HPDE6-E6E7 (cell line): ENCODE data around the gene DCX.
A peak's percentile ranks its signal among the peaks of the same experiment; 100 is the strongest.

ENCODE experiments used
- DNase-seq: peaks from one replicate; pipeline ENCODE4 v3.0.0; 2011; ENCODE audit warnings: missing footprints; ENCODE audit errors: extremely low spot score

DCX gene

DNA sequence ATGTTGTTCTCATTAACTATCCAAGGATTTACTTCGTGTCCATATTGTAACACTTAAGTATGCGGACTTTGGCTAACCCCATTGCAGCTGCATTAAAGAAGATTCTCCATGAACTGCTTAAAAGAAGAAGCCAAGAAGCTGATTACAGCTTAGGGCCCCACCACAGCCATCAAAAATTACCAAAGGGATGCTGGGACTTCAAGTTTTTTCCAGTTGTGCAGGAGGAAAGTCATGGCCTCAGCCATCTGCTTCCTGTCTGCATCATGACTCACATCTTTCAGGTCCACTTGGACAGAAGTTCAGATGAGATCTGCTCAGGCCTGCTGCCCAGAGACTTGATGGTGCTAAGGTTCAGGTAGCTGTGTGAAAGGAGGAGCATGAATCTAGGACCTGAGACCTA is 102.9 kb downstream of the DCX start:
- DNase-seq: no peak

DNA sequence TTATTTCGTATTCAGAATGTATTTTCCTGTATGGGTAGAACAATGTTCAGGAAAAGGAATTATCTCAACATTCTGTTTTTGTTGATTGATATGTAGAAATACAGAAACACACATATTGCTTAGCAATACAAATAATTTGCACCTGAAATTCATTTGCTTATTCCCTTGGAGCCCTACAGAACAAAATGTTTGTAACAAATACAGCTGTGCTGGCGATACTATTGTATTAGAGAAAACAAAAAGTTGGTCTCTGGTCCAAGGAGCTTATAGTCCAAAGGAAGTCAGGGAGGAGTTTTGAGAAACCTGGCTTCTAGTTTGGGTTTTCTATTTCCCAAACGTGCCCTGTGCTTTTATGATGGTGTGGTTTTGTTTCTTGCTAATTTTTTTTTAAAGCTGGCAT is 104.0 kb downstream of the DCX start:
- DNase-seq: no peak

DNA sequence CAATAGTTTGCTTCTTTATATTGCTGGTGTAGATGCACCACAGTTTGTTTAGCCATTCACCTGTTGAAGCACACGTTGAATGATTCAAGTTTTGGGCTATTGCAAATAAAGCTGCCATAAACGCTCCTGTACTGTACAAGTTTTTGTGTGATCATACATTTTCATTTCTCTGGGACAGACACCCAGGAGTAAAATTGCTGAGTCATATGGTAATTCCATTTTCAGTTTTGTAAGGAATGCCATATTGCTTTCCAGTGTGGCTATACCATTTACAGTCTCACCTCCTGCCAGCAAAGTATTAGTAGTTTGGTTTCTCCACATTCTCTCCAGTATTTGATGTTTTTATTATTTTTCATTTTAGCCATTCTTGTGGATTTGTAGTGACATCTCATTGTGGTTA is 109.7 kb downstream of the DCX start:
- DNase-seq: no peak

DNA sequence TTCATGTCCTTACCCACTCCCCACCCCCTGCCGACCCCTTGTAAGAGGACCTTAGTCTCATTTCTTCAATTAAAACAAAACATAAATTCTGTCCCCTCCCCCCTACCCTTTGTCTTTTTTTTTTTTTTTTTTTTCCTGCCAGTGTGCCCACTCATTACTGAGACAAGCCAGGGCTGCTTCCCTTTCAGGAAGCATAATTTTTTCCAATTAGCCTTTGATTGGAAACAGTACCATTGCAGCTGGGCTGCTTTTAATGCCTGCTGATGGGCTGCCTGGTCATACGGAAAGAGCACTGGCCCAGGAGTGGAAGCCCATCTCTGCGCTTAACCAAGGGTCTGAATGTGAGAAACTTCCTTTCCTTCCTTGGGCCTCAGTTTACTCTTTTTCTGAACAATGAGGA is 123.2 kb downstream of the DCX start:
- no peak for DNase-seq

DNA sequence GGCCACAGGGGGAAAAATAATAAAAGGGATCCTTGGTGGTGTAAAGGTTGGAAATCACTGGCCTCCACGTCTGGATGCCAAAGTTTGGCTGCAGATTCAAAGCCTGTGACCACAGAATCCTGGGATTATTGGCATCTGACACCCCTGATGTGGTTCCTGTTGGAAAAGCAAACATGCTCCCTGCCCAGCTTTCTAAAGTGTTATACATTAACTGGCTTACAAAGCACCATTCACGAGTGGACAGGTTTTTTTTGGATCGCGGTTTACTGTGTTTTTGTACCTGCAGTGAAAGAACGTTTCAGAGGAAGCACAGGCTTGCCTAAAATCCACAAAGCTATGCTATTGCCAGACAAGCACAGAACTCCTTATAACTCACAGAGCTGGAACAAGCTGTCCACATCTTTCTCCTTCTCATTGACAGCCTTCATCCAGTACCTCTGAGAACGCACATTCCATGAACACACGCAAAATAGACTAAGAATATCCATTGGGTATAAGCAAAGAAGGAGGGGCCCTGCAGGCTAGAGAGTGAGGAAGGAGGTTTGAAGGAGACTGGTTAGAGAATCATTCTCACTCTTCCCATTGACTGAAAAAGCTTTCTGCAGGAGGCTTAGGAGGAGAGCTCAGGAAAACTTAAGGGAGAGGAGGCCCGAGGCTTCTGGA is 127.2 kb downstream of the DCX start:
- no peak for DNase-seq

DNA sequence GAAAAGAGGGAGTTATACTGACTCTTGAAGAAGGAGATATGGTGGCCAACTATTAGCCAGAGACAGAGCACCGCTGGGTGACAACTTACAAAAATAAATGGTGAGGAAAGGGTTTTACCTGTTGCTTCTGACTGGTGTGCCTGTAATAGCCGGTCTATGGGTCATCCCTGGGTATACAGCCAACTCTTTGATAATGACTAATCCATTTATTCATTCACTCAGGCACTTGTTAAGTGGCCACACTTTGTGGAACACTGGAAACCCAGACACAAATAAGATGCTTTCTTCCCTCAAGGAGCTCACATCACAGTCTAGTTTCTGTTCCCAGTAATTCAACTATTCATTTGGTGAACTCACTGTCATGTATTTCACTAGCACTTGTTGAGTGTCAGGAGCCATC is 128.5 kb downstream of the DCX start:
- no peak for DNase-seq

DNA sequence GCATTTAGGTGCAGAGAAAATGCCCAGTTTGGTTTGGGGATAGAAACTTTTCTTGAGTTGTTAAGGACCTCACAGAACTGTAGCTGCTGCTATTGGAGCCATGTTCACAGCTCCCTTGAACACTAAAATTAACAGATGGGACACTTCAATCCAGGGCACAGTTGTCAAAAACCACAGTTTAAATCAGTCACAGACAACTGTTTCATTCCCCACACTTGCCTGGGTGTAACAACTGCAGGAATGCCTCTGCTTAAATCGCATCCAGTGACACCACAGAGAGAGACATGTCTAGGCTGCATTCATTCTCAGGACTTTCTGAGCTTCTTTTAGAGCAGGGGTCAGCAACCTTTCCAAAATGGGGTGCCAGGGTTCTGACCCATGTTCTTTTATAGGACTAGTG is 129.0 kb downstream of the DCX start:
- no peak for DNase-seq

DNA sequence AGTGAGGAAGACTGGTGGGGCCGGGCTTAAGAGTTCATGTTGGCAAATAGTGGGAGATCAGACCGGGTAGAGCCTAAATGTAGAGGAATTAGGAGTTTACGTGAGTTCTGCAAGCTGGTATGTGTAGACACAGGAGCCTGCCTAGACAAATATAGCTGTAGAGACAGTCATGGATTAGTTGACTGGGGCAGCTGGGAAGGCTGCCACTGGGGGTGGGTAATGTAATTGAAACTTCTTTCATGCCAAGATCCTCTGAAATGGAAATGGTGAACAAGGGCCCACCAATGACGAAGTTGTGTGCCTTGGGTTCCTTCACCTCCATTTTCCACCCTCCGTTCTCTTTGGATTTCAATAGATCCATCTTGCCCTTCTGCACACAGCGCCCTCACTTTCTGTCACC is 129.9 kb downstream of the DCX start:
- DNase-seq: no peak

DNA sequence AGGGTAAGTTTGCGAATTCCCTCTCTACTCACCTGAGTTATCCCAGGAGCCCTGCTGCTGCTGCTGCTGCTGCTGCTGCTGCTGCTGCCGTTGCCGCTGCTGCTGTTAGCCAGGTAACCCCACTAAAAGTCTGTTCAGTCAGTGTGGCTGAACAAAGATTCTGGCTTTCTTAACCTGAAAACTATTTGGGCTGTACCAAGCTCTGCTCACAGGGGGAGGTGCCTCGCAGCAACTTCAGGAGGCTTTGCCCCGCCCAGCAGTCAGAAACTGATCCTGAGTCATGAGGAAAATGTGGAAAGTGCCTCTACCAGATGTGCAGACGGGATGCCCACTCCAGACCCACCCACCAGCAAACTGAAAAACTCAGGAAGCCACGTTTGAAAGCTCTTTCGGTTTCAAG is 141.7 kb downstream of the DCX start, which contains the start of gene CAPN6:
Gene CAPN6, minus strand, starts transcription at position 145 of the 400 bp plus-strand sequence. CDS start 6,547 bp downstream, outside the sequence.
- peak; percentile 3 for DNase-seq

DNA sequence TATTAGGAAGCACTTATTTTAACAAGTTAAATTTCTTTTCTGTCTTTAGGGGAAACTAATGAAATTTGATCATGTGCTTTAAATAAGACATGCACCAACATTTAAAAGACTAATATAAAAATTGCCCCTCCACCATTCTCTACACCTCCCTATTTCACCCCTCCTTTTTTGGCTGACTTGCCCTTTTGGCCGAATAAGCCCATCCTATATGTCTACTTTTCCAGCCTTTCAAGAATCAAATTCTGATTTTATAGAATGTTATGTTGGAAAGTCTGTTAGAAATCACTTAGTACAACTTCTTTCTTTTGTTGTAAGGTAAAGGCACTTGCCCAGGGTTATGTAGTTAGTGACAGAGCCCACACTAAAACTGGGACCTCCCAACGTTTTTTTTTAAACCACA is 143.5 kb downstream of the DCX start:
- DNase-seq: no peak

DNA sequence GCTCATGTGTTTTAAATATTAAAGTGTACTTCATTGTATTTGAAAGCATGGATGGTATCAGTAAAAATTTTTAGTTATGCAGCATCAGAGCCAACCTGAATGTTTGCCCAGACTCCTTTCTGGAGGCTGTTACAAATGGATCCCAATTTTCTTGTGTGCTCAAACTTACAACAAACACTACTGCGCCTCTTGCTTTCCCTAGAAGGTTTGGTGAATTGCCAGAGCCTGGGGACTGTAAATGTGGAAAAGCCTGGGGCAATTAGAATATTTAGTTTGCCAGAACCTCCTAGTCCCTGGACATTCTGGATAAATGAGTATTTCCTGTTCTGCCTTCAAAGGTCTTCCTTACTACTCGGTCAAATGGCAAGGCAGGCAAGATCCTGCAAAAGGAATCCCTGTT is 146.5 kb downstream of the DCX start:
- DNase-seq: no peak

DNA sequence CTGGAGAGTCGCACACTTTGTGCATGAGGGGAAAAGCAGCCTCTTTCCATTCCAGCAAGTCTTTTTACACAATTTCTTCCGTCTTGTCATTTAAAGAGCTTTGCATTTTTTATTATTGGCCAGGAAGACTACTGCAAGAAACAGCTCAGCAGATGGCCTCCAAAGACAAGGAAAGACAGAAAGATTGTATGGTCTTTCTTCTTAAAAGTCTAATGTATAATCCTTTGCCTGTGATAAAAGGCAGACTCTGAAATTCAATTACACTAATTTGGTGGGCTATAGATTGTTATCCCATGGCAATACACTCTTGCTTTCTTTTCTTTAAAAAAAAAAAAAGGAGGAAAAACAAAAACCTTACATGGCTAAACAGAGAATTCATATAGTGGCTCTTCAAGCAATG is 147.6 kb downstream of the DCX start:
- DNase-seq: no peak

DNA sequence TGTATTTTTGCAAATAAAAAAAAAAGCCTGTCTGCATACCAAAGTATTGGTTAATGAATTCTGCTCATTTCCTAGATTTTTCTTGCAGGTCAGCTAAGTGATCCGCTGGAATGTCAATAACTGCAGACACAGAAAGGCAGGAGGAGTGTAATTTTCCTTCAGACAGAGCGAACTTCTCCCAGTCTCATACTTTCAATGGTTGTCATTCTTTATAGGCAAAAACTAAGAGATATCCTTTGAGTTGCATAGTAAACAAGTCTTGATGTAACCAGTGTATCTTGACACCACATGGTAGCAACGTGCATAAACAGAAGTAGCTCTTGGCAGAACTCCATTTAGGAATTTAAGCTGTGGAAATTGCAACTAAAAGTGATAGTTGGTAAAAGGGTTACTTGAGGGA is 149.9 kb downstream of the DCX start:
- no peak for DNase-seq

DNA sequence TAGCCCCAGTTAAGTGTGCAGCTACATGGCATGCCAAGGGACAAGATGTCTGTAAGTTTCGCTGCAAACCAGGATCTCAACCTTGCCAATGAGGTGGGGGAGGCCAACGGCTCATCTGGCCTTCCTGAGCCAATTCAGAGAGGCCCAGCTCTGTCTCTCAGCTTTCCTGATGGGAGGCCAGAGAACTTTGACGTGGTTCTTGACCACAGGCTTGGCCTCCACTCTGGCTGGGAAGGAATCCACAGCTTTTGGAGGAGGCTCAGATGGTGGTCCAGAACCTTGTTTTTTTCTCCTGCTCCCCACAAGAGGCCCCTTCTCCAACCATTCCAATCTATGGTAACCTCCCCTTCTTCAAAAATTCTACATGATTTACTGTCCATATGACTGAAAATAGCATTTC is 151.5 kb downstream of the DCX start:
- DNase-seq: no peak

DNA sequence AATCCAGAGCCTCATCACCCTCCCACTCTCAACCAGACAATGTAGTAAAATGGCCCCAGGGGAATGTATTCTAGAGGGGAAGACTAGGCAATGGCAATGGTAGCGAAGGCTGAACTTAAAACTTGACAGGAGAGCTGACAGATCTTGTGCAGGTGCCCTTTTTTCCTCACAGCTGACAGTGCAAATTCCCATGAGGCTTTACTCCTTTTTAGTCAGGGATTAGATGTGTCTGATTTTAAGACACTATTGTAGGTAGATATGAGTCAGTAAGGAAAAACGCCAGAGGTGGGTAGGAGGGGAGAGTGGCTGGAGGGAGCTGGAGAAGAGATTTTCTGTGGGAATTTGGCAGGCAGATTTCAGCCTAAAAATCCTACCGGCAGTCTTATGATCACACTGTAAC is 152.4 kb downstream of the DCX start:
- DNase-seq: no peak

DNA sequence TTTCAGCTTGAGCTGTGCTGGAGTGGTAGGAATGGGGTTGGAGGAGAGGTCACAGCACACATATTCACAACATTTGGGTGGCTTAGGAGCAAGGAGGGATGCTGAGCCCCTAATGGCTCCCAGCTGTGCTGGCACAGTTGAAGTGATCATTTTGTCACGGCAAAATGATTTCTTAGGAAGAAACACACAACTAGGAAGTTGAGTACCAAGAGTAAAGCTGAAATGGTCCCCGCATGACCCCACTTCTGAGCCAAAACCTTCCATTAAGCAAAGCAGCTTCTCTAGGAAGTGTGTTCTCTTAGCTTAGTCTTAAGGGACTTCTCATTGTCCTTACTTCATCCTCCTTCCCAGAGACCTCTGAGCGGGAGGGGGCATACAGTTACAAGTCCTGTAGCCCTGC is 154.3 kb downstream of the DCX start:
- DNase-seq: no peak

DNA sequence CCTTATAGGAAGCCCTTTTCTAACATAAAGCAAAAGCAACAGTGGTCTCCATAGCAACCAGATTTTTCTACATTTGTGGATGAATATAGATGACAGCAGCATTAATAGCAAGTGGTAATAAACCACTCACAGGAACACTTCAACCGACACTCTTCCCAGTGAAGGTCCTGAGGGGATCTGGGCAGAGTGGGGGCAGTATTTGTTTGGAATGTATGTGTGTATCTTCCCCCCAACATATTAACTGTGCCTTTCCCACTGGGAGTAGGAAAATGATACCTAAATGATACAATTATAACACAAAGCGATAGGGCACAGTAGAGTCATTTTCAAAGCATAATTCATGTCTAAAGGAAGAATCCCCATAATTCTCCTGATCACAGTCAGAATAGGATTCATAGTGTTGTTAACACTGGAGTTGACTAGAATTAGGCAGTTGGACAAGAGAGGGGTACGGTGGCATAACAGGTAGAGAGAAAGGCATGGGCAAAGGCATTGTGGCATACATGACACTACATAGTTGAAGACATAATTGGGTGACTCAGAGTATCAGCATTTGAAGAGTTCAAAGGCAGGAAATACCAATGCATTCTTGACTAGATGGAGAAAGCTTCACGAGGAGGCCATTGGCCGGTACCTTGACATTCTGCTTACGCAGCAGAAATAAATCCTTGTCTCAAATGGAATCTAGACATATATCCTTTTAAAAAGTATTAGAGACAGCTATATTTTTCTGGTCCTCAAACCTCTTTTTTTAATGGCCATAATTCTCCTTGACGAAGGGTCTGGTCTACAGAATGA is 156.9 kb downstream of the DCX start:
- DNase-seq: no peak

DNA sequence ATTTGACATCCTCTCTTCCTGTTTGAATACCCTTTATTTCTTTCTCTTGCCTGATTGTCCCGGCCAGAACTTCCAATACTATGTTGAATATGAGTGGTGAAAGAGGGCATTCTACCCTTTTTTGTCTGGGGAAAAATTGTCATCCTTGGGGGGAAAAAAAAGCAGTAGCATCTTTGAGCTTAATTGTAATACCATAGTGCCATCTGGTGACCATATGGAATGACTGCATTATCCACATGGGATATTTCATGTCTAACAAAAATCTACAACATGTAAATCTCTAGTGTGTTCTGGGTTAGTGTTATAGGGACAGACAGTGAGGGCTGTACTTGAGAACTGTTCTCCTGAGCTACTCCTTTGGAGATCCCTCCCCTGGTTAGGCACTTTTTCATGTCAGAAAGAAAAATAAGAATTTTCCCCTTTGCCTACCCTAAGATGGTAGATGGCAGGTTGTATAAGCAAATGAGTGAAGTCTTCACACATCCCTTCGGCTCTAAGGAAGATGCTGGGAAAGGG is 167.7 kb downstream of the DCX start:
- peak; percentile 13 for DNase-seq
